Pons (tissue), 1 donor: ENCODE measurements around the gene PHC2.
A peak's percentile ranks its signal among the peaks of the same experiment; 100 is the strongest.
"Not testable (repeated sequence)": the region's sequence is repeated elsewhere in the genome, so short reads cannot be mapped to it uniquely, and the experiment has no call there.

Source experiments
- DNase-seq: peaks from one replicate; pipeline ENCODE4 v3.0.0-alpha.2; 2016; ENCODE audit warnings: low spot score

The PHC2 gene

GRCh38 chr1:33311706-33312412 lies 119.0 kb downstream of the PHC2 start:
- DNase-seq = no peak

DNA sequence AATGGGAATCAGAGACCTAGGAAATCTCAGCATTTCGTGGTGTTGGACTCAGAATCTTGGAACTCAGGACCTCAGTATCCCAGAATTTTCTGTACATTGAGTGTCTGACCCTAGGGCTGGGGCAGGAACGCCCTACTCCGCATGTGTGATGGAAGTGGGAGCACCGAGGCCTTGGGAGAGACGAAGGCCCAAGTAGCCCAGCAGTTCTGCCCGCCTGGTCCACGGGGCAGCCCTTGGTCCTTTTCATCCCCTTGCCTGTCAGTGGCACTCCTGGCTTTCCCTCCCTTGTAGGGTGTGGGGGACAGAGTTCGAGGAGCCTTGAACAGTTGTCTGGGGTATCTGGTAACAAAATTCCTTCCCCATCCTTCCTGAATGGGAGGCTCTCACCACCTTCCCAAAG lies 120.2 kb downstream of the PHC2 start:
- DNase-seq = no peak

DNA sequence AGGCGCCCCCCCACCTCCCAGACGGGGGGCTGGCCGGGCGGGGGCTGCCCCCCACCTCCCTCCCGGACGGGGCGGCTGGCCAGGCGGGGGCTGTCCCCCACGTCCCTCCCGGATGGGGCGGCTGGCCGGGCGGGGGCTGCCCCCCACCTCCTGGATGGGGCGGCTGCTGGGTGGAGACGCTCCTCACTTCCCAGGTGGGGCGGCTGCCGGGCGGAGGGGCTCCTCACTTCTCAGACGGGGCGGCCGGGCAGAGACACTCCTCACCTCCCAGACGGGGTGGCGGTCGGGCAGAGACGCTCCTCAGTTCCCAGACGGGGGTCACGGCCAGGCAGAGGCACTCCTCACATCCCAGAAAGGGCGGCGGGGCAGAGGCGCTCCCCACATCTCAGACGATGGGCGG lies 121.5 kb downstream of the PHC2 start:
- DNase-seq = not testable (repeated sequence)

- no peak for DNase-seq
These were observed 123.4 kb downstream of the PHC2 start for GRCh38 chr1:33307494-33307864.

DNA sequence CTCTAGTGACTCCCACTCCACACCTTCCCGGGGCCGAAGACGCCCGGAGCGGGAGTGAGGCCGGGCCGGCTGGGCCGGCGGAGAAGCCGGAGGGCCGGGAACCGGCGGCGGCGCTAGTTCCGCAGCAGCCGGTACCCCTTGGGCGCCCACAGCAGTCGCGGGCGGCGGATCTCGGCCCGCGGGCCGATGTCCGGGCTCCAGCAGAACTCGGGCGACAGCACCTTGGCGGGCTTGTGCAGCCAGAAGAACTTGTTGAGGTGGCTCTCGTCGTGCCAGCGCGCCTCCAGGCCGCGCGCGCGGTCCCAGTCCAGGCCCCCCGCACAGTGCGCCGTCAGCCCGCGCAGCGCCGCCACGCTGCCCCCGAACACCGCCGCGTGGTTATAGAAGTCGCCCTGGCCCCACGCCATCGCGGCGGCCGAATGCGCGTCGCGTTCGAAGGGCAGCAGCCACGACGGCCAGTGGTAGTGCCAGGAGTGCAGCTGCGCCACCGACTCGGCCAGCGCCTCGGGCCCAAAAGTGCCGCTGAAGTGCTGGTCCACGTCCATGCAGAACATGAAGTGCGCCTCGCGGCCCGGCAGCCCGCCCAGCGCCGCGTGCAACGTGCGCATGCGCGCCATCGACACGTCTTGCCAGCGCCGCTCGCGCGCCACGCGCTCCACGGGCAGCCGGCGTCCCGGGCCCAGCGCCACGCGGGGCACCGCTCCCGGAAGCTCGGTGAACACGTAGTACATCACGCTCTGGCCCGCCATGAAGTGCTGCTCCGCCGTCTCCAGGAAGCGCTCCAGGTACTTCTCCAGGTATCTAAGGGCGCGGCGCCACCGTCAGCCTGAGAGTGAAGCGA lies 124.0 kb downstream of the PHC2 start:
- DNase-seq = no peak

GRCh38 chr1:33305816-33306652 lies 124.9 kb downstream of the PHC2 start:
- DNase-seq = no peak

DNA sequence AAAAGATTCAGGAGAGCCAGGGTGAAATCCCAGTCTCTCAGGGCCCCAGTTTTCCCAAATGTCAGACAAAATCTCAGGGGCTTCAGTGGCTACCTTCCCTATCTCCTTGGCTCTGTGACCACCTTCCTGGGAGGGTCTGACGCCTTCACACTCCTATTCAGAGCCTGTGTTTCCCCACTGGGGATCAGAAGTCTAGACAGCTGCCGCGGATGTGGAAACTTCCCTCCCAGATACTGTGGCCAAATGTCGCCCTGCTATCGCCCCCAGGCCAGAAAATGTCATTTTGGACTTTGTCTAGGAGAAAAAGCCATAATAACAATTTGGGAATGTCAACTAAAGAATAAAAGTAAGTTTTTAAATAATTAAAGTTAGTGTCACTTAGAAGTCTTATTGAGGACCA lies 125.9 kb downstream of the PHC2 start:
- DNase-seq = no peak

DNA sequence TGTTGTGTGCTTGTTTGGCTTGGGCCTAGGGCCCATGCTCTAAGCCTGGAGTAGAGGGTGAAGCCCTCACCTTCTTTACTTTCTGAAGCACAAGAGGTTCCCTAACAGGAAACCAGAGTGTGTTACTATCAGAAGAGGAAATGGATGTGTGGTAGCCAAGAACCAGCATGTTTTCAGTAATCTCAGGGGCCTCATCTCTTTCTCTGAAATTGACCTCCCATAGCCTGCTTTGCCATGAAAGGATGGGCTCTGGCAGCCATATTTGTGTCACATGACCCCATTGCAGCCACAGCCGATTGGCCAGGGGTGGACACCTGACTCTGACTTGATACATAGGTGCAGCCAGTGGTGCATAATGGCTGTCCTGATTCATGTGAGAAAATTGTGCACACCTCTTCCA lies 128.6 kb downstream of the PHC2 start:
- no peak for DNase-seq

- no peak for DNase-seq
These were observed 129.5 kb downstream of the PHC2 start for GRCh38 chr1:33301273-33301984.

GRCh38 chr1:33300673-33301072 lies 130.2 kb downstream of the PHC2 start:
- peak; percentile 34 for DNase-seq

DNA sequence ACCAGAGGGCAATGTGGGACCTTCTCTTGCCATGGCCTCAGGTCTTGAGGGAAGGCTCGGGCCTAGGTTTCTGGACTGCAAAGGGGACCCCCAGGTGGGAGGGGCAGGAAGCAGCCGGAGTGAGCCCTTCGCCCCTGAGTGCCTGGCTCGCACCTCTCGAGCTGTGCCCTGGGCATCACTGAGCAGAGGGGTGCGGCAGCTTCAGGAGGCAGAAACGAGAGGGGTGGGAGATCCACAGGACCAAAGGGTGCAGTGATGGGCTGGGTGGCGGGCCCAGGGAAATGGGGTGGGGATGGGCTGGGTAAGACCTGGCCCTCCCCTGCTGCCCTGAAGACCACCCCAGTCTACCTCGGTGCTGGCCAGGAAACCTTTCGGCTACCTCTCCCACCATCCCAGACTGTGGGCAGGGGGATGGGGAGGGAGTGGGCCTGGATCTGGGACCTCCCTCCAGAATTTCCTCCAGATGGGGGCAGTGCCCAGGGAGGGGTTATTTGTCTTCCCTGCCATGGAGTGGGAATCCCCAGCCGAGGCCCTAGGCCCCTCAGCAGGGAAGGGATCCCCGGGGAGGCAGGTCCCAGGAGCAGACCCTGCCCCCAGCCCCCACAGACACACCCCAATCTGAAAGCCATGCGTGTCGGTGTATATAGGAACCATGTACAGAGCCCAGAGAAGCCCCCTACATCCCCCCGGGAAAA lies 131.3 kb downstream of the PHC2 start:
- no peak for DNase-seq

GRCh38 chr1:33298623-33299277 lies 132.1 kb downstream of the PHC2 start:
- DNase-seq = peak; percentile 29

- DNase-seq = no peak
These were observed 132.8 kb downstream of the PHC2 start for GRCh38 chr1:33297911-33298622.

DNA sequence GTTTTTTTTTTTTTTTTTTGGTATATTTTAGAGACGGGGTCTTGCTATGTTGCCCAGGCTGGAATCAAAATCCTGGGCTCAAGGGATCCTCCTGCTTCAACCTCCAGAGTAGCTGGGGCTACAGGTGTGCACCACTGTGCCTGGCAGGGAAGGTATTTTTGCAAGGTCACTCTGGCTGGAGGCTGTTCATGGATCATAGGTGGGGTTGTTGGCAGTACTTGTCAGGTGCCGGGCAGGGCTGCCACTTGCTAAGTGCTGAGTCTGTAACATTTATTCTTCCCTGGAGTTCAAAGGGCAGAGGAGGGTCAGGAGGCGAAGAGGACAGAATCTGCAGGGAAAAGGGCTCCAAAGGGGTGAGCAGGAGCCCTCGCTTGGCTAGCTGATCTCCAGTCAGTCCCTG lies 134.1 kb downstream of the PHC2 start:
- no peak for DNase-seq

GRCh38 chr1:33296082-33296458 lies 134.8 kb downstream of the PHC2 start:
- DNase-seq = no peak

DNA sequence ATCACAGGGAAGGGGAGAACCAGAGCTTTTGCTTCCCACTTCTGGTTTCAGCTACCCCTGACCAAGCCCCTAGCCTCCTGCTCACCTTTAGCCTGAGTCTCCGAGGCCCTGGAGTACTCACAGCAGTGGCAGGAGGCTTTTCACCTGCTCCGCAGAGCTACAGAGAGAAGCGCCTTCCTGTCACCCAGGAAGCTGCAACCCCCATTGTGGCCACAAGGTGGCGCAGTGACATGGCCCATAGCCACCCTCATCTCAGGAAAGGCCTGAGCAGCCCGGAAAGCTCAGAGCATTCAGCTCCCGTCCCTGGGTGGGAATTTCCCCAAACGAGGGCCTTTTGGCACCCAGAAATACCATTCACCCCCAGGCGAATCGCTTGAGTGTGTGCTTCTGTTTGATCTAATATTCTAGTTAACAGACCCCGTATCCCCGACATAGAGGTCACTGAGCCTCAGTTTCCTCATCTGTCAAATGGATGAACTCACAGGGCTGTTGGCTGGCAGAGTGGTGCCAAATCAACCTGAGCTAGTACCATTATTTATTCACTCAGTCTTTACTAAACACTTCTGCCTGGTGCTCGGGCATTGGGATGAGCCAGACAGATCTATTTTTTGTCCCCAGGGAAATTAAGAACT lies 135.3 kb downstream of the PHC2 start:
- peak; percentile 82 for DNase-seq

DNA sequence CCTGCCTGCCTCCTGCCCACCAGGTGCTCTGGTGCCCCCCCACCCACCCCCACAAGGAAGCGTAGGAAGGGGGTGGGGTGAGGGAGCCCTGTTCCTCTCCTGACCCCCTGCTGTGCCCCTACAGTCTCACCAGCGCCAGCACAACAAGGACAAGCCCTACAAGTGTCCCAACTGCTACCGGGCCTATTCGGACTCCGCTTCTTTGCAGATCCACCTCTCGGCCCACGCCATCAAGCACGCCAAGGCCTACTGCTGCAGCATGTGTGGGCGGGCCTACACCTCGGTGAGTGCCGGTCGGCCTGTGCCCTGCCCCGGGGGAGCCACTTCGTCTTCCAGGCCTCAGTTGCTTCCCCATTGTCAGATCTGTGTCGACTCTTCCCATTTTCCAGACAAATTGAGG lies 135.9 kb downstream of the PHC2 start:
- DNase-seq = no peak

DNA sequence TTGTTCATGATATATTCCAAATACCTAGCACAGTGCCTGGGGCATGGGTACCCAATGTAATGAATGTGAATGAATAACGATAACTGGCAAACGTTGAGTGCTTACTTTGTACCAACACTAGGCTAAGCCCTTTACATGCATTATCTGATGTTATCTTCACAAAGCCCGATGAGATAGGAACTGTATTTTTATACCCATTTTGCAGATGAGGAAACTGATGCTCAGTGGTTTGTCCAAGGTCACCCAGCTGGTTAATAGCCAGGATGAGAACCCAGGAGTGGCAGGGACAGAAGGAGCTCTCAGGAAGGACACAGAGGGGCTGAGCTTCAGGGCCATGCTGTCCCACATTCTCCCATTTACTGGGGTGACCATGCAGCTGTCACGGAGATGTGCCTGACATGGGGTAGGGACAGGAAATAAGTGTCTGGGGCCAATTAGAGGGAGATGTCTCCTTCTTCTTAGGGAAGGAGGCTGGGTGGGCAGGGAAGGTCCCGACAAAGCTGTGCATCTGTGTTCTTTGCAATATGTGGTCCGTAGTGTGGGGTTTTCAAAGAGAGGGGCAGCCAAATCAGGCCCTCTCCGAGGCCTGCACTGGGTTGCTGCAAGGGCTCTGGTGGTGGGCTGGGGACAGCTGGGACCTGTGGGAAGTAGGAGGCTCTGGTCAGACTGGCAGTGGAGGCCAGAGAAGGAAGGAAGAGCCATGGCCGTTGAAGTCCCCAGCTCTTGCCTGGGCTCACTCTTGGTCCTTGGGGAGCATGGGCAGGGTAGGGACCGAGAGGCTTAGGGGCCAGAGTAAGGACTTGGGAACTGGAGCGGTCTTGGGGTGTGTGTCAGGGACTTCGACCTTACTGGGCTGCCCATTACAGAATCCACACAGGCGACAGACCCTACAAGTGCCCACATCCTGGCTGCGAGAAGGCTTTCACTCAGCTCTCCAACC lies 136.6 kb downstream of the PHC2 start:
- DNase-seq = no peak
